EL (cell line): Measurements from ENCODE around the gene USP14.

Experiments
- DNase-seq: peaks from one replicate; pipeline ENCODE4 v3.0.0-alpha.2; 2016

Gene USP14

GRCh38 chr18:231563-231962 lies 73.2 kb downstream of the USP14 start:
- DNase-seq, result no peak

GRCh38 chr18:240175-240574 lies 81.8 kb downstream of the USP14 start:
- DNase-seq, result no peak

- DNase-seq, result no peak
Observed at GRCh38 chr18:245282-245847, 87.0 kb downstream of the USP14 start.

- no peak for DNase-seq
Observed at GRCh38 chr18:248053-248452, 89.7 kb downstream of the USP14 start.

- DNase-seq, result peak; percentile 36
Observed at GRCh38 chr18:250685-251084, 92.3 kb downstream of the USP14 start.

- no peak for DNase-seq
Observed at GRCh38 chr18:251572-251971, 93.2 kb downstream of the USP14 start.

- no peak for DNase-seq
Observed at GRCh38 chr18:253121-253520, 94.8 kb downstream of the USP14 start.

GRCh38 chr18:255171-255570 lies 96.8 kb downstream of the USP14 start:
- DNase-seq, result no peak

GRCh38 chr18:260547-260946 lies 102.2 kb downstream of the USP14 start:
- no peak for DNase-seq

GRCh38 chr18:261398-262073 lies 103.2 kb downstream of the USP14 start:
- no peak for DNase-seq
